HEK293 (cell line): ENCODE data around the gene STPG3.
A peak's percentile ranks its signal among the peaks of the same experiment; 100 is the strongest.

ENCODE experiments used
- BCL6B ChIP-seq: fragments of 450-650 bp; formaldehyde crosslinking; IDR thresholded peaks from 2 replicates; pipeline ENCODE4 v1.5.1; 2017; ENCODE audit warnings: missing biosample characterization, missing genetic modification characterization
- GLIS1 ChIP-seq: fragments of 450-650 bp; formaldehyde crosslinking; IDR thresholded peaks from 2 replicates; pipeline ENCODE4 v1.5.1; 2016; ENCODE audit warnings: missing biosample characterization, missing genetic modification characterization
- ZNF10 ChIP-seq: fragments of 450-650 bp; formaldehyde crosslinking; IDR thresholded peaks from 2 replicates; pipeline ENCODE4 v1.5.1; 2017; ENCODE audit warnings: missing biosample characterization, missing genetic modification characterization
- ZNF114 ChIP-seq: fragments of 450-650 bp; formaldehyde crosslinking; IDR thresholded peaks from 2 replicates; pipeline ENCODE4 v1.5.0; 2017; ENCODE audit warnings: missing biosample characterization, missing genetic modification characterization
- ZNF18 ChIP-seq: fragments of 450-650 bp; formaldehyde crosslinking; IDR thresholded peaks from 2 replicates; pipeline ENCODE4 v1.5.1; 2016; ENCODE audit warnings: missing biosample characterization, missing genetic modification characterization
- ZNF211 ChIP-seq: fragments of 450-650 bp; formaldehyde crosslinking; IDR thresholded peaks from 2 replicates; pipeline ENCODE4 v1.5.1; 2016; ENCODE audit warnings: low read depth, missing biosample characterization, missing genetic modification characterization
- ZNF311 ChIP-seq: fragments of 450-650 bp; formaldehyde crosslinking; IDR thresholded peaks from 2 replicates; pipeline ENCODE4 v1.5.1; 2017; ENCODE audit warnings: missing biosample characterization, missing genetic modification characterization, borderline replicate concordance
- ZNF394 ChIP-seq: fragments of 450-650 bp; formaldehyde crosslinking; IDR thresholded peaks from 2 replicates; pipeline ENCODE4 v1.5.1; 2016; ENCODE audit warnings: missing biosample characterization, missing genetic modification characterization, mild to moderate bottlenecking, moderate library complexity, borderline replicate concordance
- ZNF398 ChIP-seq: fragments of 450-650 bp; formaldehyde crosslinking; IDR thresholded peaks from 2 replicates; pipeline ENCODE4 v1.5.1; 2017; ENCODE audit warnings: missing biosample characterization, missing genetic modification characterization
- ZNF433 ChIP-seq: fragments of 450-650 bp; formaldehyde crosslinking; IDR thresholded peaks from 2 replicates; pipeline ENCODE4 v1.5.1; 2016; ENCODE audit warnings: missing biosample characterization, missing genetic modification characterization, low read depth
- ZNF518A ChIP-seq: fragments of 450-650 bp; formaldehyde crosslinking; conservative IDR thresholded peaks from 2 replicates; pipeline ENCODE4 v1.5.1; 2016; ENCODE audit warnings: low read depth, missing biosample characterization, missing genetic modification characterization
- ZXDB ChIP-seq: fragments of 450-650 bp; formaldehyde crosslinking; IDR thresholded peaks from 2 replicates; pipeline ENCODE4 v1.5.1; 2016; ENCODE audit warnings: missing biosample characterization, missing genetic modification characterization
- TF ChIP-seq, protein P1 (sequence below): fragments of 450-650 bp; formaldehyde crosslinking; conservative IDR thresholded peaks from 2 replicates; pipeline ENCODE4 v1.5.1; 2016; ENCODE audit warnings: low read depth, missing biosample characterization, missing genetic modification characterization
- TF ChIP-seq, protein P2 (sequence below): fragments of 450-650 bp; formaldehyde crosslinking; IDR thresholded peaks from 2 replicates; pipeline ENCODE4; 2016; ENCODE audit warnings: missing biosample characterization, missing genetic modification characterization
- TF ChIP-seq, protein P3 (sequence below): fragments of 450-650 bp; formaldehyde crosslinking; IDR thresholded peaks from 2 replicates; pipeline ENCODE4 v1.5.1; 2016; ENCODE audit warnings: missing biosample characterization, missing genetic modification characterization
- TF ChIP-seq, protein P4 (sequence below): fragments of 450-650 bp; formaldehyde crosslinking; IDR thresholded peaks from 2 replicates; pipeline ENCODE4 v1.5.1; 2016; ENCODE audit warnings: missing biosample characterization, missing genetic modification characterization

Gene STPG3

GRCh38 chr9:137236238-137236935 is 14.7 kb upstream of the STPG3 start (continued):
- TF ChIP-seq, protein P1, sequence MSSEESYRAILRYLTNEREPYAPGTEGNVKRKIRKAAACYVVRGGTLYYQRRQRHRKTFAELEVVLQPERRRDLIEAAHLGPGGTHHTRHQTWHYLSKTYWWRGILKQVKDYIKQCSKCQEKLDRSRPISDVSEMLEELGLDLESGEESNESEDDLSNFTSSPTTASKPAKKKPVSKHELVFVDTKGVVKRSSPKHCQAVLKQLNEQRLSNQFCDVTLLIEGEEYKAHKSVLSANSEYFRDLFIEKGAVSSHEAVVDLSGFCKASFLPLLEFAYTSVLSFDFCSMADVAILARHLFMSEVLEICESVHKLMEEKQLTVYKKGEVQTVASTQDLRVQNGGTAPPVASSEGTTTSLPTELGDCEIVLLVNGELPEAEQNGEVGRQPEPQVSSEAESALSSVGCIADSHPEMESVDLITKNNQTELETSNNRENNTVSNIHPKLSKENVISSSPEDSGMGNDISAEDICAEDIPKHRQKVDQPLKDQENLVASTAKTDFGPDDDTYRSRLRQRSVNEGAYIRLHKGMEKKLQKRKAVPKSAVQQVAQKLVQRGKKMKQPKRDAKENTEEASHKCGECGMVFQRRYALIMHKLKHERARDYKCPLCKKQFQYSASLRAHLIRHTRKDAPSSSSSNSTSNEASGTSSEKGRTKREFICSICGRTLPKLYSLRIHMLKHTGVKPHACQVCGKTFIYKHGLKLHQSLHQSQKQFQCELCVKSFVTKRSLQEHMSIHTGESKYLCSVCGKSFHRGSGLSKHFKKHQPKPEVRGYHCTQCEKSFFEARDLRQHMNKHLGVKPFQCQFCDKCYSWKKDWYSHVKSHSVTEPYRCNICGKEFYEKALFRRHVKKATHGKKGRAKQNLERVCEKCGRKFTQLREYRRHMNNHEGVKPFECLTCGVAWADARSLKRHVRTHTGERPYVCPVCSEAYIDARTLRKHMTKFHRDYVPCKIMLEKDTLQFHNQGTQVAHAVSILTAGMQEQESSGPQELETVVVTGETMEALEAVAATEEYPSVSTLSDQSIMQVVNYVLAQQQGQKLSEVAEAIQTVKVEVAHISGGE = no peak
- TF ChIP-seq, protein P2, sequence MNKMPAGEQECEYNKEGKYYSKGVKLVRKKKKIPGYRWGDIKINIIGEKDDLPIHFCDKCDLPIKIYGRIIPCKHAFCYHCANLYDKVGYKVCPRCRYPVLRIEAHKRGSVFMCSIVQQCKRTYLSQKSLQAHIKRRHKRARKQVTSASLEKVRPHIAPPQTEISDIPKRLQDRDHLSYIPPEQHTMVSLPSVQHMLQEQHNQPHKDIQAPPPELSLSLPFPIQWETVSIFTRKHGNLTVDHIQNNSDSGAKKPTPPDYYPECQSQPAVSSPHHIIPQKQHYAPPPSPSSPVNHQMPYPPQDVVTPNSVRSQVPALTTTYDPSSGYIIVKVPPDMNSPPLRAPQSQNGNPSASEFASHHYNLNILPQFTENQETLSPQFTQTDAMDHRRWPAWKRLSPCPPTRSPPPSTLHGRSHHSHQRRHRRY (tag by site-specific recombination) = 0 out of 2 replicates have a peak, but pooled peaks have one; percentile 22
- TF ChIP-seq GLIS1 (no peak), BCL6B (tag by site-specific recombination) (no peak), ZNF10 (peak; percentile 22; the same call in 1 of the 2 replicates), ZNF398 (peak; percentile 68), ZNF114 (tag by site-specific recombination) (no peak), ZXDB (tag by site-specific recombination) (peak; percentile 51; the same call in 1 of the 2 replicates), ZNF18 (tag by site-specific recombination) (no peak), ZNF394 (tag by site-specific recombination) (peak; percentile 32; the same call in 1 of the 2 replicates), ZNF211 (tag by site-specific recombination) (no peak), ZNF518A (tag by site-specific recombination) (no peak), ZNF433 (tag by site-specific recombination) (no peak), ZNF311 (no peak)
- TF ChIP-seq, protein P3, sequence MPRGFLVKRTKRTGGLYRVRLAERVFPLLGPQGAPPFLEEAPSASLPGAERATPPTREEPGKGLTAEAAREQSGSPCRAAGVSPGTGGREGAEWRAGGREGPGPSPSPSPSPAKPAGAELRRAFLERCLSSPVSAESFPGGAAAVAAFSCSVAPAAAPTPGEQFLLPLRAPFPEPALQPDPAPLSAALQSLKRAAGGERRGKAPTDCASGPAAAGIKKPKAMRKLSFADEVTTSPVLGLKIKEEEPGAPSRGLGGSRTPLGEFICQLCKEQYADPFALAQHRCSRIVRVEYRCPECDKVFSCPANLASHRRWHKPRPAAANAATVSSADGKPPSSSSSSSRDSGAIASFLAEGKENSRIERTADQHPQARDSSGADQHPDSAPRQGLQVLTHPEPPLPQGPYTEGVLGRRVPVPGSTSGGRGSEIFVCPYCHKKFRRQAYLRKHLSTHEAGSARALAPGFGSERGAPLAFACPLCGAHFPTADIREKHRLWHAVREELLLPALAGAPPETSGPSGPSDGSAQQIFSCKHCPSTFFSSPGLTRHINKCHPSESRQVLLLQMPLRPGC (tag by site-specific recombination) = 0 out of 2 replicates have a peak, but pooled peaks have one; percentile 17
- TF ChIP-seq, protein P4, sequence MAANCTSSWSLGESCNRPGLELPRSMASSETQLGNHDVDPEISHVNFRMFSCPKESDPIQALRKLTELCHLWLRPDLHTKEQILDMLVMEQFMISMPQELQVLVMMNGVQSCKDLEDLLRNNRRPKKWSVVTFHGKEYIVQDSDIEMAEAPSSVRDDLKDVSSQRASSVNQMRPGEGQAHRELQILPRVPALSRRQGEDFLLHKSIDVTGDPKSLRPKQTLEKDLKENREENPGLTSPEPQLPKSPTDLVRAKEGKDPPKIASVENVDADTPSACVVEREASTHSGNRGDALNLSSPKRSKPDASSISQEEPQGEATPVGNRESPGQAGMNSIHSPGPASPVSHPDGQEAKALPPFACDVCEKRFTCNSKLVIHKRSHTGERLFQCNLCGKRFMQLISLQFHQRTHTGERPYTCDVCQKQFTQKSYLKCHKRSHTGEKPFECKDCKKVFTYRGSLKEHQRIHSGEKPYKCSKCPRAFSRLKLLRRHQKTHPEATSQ (tag by site-specific recombination) = 0 out of 2 replicates have a peak, but pooled peaks have one; percentile 65
